Amygdala (tissue), 56 donors: ENCODE data around the gene LIN7A.
"Not testable (repeated sequence)": the region's sequence is repeated elsewhere in the genome, so short reads cannot be mapped to it uniquely, and the experiment has no call there.

Source experiments
- DNase-seq, 56 donors: peaks; one replicate each; lab custom pipeline; 2025; lab: John Stamatoyannopoulos, UW

LIN7A gene

GRCh38 chr12:80815351-80815750 is 122.4 kb downstream of the LIN7A start:
- no peak for DNase-seq

GRCh38 chr12:80814453-80814852 is 123.3 kb downstream of the LIN7A start:
- DNase-seq = no peak

GRCh38 chr12:80813820-80814219 is 123.9 kb downstream of the LIN7A start:
- DNase-seq = no peak

DNA sequence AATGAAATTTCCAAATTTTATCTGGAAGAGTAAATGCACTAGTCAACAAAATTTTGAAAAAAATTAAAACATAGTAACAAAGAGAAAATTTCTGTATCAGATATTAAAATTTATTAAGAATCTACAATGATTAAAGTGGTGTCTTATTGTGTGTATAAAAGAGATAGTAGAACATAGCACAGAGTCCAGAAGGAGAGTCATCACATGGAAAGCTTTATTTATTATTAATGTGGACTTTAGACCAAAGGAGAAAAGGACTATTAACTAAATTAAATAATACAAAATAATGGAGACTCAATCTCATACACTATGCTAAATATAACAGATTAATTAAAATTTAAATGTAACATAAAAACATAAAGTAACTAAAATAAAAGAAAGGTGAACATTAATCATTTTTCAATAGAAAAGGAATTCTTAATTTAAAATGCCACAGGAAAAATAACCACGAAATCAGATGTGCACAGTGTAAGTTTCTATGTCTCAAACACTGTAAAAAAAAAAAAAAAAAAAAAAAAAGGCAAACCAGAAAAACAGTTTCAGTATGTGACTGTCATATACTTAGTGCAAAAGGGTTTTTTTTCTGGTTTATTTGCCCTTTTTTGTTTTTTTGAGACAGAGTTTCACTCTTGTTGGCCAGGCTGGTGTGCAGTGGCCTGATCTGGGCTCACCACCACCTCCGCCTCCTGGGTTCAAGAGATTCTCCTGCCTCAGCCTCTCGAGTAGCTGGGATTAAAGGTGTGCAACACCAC is 125.6 kb downstream of the LIN7A start:
- no peak for DNase-seq

- DNase-seq = no peak
Observed at GRCh38 chr12:80810874-80811273, 126.9 kb downstream of the LIN7A start.

GRCh38 chr12:80807640-80808288 is 130.0 kb downstream of the LIN7A start:
- no peak for DNase-seq

DNA sequence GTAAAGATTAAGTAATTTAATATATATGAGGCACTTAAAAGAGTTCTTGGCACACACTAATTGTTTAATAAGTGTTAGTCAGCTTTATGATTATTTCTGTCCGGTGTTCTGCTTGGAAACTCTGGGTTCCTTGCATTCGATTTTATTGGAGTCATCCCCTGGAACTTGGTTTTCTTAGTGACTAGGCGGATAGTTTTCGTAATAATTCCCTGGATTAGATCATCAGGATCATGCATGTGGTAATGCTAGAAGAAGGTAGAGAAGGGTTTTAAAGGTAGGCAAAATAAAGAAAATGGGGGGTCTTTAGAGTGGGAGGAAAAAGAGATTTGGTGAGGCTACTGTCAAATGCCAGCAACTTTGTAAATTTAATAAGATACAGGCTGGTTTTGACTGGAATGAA is 132.6 kb downstream of the LIN7A start:
- DNase-seq = no peak

DNA sequence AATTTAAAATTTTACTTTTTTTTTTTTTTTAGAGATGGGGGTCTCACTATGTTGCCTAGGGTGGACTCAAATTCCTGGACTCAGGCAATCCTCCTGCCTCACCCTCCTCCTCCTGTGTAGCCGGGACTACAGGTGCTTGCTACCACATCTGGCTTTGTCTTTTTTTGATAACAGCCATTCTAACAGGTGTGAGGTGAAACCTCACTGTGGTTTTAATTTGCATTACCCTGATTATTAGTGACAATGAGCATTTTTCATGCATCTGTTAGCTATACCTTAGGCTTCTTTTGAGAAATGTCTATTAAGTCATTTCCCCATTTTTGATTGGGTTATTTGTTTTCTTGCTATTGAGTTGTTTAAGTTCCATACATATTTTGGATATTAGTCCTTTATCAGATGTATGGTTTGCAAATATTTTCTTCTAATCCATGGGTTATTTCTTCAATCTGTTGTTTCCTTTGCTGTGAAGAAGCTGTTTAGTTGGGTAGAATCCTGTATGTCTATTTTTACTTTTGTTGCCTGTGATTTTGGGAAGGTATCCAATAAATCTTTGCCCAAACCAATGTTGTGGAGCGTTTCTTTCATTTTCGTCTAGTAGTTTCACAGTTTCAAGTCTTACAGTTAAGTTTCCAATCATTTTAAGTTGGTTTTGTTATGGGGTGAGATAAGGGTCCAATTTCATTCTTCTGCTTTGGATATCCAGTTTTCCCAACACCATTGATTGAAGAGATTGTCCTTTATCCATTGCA is 134.9 kb downstream of the LIN7A start:
- no peak for DNase-seq

DNA sequence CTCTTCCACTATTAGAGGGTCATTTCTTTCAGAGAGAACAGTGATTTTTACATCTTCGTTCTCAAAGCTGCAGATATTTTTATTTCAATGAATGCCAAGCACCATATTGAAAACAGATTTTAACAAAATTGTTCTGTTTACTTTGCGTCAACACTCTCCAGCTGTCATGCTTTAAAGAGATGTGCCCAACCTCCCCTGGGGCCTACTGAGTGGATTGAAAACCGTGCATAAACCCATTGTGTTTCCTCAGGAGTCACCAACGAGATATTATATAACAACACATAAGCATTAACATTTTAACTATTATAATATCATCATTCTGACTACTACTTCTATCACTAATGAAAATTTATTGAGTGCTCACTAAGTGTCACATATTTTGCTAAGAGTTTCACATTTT is 139.5 kb downstream of the LIN7A start:
- DNase-seq = no peak

DNA sequence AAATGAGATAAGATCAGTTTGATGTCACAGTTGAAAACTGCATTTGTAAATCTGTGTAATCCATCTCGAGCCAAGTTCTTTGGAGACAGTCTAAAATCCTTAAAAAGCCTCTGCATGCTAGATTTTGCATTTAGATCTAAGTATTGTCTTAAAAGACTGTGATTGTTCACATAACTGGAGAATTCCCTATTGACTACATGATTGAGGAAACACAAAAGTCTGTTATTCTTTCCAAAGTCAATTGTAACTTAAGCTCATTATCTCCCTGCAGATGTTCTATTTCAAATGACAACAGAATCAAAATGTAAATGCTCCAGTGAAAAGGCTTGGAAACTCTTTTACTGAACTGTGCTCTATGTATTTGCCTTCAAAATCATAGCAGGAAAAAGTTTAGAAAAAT is 143.2 kb downstream of the LIN7A start:
- DNase-seq = no peak

DNA sequence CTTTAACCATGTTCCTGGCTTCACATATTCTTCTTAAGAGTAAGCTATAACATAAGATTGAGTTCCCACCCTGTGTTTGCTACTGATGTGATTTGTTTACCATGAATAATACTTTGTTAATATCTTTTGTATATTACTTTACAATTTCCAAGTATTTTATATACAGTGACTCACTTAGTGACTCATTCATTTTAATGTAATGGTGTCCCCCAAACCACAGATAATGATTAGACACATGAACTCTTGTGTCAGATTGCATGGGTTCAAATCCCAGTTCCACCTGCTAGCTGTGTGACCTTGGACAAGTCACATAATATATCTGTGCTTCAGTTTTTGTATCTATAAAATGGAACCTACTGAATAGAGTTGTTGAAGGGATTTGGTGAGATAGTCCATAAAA is 144.9 kb downstream of the LIN7A start:
- no peak for DNase-seq

GRCh38 chr12:80791863-80792262 is 145.9 kb downstream of the LIN7A start:
- no peak for DNase-seq

- not testable (repeated sequence) for DNase-seq
Observed at GRCh38 chr12:80788407-80788806, 149.3 kb downstream of the LIN7A start.

- not testable (repeated sequence) for DNase-seq
Observed at GRCh38 chr12:80782963-80783470, 154.7 kb downstream of the LIN7A start.

- DNase-seq = no peak
Observed at GRCh38 chr12:80781313-80781712, 156.4 kb downstream of the LIN7A start.

DNA sequence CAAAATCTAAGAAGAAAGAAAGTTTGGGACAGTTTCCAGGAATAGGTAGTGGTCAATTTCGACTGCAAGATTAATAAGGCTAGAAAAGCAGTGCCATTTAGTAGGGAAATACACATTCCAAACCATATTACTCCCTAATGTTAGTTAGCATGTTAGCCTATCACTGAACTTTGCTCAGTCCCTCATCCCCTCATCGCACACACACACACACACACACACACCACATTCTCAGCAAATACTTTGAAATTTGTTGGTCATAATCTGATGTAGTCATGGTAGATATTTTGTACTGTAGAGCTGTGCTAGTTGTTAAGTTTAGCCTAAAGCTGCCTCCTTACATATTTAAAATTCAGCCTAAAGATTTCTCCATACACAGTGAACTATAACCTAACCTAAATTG is 157.0 kb downstream of the LIN7A start:
- no peak for DNase-seq

DNA sequence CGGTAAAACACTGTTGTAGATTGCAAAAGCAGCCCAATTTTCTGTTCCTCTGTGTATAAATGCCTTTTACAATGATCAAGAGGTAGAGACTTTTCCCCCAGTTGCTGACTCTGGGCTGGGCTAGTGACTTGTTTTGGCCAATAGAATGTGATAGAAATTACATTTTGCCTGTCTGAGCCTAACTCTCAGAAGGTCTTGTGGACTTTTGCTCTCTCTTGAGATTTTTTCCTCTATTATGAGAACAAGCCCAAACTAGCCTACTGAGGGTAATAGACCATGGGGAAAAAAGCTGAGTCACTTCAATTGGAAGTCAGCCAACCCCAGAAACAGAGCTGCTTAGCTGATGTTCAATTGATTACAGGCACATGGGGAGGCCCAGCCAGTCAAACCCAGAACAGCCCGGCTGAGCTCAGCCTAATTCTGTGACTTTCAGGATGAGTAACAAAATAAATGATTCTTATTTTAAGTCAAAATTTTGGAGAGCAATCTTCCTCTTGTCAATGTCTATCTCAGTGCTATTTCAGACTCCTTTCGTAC is 159.7 kb downstream of the LIN7A start:
- DNase-seq = peak in 22 of 56 donors; percentile 0 to 55 (median 7)

- no peak for DNase-seq
Observed at GRCh38 chr12:80777587-80777986, 160.1 kb downstream of the LIN7A start.

- no peak for DNase-seq
Observed at GRCh38 chr12:80776706-80777105, 161.0 kb downstream of the LIN7A start.

DNA sequence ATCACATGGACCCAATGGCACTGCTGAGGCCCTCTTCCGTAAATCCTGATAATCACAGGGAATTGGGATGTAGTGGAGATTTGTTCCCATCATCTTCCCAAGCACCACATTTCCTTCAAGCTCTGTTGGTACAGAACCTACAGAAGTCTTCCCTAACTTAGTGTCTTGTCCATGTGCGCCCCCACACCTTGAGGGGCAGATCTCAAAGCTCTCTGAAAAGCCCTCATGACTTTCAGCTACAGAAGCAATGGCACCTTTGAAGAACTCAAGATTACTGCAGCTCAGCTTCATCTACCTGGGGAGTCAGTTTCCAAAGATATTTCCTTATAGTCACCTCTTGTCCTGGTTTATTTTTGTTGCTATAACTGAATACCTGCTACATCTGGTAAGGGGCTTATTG is 166.8 kb downstream of the LIN7A start:
- no peak for DNase-seq

- no peak for DNase-seq
Observed at GRCh38 chr12:80769553-80770140, 168.1 kb downstream of the LIN7A start.
